Thyroid gland (tissue), 4 donors: ENCODE data around the gene SSTR5.

Source experiments
- POLR2A ChIP-seq, 2 donors: fragments of 450-650 bp; IDR thresholded peaks; one replicate each; pipeline ENCODE4 v1.6.1; 2017; ENCODE audit warnings: antibody characterized with exemption in 2 of 2, mild to moderate bottlenecking in 2 of 2, moderate library complexity in 1 of 2
- TF ChIP-seq, protein P1 (sequence below), 6 experiments: fragments of 200-600 bp in 3 of 6; fragments of 450-650 bp in 3 of 6; sonication (generic) in 3 of 6; IDR thresholded peaks; one replicate each; pipeline ENCODE4 v1.5.1; 2016 to 2019; ENCODE audit warnings: antibody characterized with exemption in 6 of 6, mild to moderate bottlenecking in 2 of 6, inconsistent platforms in 1 of 6, moderate library complexity in 1 of 6

DNA sequence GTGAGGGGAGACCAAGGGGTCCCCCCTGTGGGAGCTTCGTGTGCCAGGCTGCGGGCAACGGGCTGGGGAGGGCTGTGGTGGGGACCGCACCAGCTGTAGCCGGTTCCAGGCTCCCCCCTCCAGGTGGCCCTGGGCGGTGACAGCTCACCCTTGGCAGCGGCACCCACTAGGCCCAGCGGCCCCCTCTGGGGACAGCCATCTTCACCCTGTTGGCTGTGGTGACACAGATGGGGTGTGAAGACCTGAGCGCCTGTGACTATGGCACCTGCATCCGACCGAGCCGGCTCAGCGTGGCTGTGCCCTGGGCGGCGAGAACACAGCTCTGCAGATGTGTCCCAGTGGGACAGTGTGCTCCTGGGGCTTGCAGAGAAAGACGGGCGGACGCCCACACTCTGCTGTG is 24.6 kb downstream of the SSTR5 start:
- TF ChIP-seq, protein P1, sequence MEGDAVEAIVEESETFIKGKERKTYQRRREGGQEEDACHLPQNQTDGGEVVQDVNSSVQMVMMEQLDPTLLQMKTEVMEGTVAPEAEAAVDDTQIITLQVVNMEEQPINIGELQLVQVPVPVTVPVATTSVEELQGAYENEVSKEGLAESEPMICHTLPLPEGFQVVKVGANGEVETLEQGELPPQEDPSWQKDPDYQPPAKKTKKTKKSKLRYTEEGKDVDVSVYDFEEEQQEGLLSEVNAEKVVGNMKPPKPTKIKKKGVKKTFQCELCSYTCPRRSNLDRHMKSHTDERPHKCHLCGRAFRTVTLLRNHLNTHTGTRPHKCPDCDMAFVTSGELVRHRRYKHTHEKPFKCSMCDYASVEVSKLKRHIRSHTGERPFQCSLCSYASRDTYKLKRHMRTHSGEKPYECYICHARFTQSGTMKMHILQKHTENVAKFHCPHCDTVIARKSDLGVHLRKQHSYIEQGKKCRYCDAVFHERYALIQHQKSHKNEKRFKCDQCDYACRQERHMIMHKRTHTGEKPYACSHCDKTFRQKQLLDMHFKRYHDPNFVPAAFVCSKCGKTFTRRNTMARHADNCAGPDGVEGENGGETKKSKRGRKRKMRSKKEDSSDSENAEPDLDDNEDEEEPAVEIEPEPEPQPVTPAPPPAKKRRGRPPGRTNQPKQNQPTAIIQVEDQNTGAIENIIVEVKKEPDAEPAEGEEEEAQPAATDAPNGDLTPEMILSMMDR (IDR thresholded peaks at IDR 0.05) = no peak
- no peak for TF ChIP-seq POLR2A (IDR thresholded peaks at IDR 0.05)
